ENCODE results near the gene MAP7D3.

MAP7D3 gene

GRCh38 chrX:136227948-136228838, 23.0 kb downstream of the MAP7D3 start:
- ChIA-PET CTCF (interaction anchor here (1.0 to 1.1 kb wide), 2 partner anchors 13 to 40 kb away, joined by 4 read pairs; no protein-coding TSS in a partner anchor), POLR2A (interaction anchor here (0.5 kb wide), 1 partner anchor 591 kb away, joined by 3 read pairs; no protein-coding TSS in a partner anchor)
- TF ChIP-seq CTCF (IDR thresholded peaks at IDR 0.05; ENCODE audit: control extremely low read depth, extremely low read depth, low read depth, missing control alignments), result no peak
- DNase-seq (ENCODE audit: extremely low spot score), result no peak

GRCh38 chrX:136227074-136227473, 24.1 kb downstream of the MAP7D3 start:
- CTCF ChIA-PET, result interaction anchor here (1.5 kb wide), 1 partner anchor 24 kb away, joined by 3 read pairs; no protein-coding TSS in a partner anchor
- POLR2A ChIA-PET, result no interaction called here
- no peak for DNase-seq (ENCODE audit: extremely low spot score)
- TF ChIP-seq CTCF (IDR thresholded peaks at IDR 0.05; ENCODE audit: control extremely low read depth, extremely low read depth, low read depth, missing control alignments), result no peak

DNA sequence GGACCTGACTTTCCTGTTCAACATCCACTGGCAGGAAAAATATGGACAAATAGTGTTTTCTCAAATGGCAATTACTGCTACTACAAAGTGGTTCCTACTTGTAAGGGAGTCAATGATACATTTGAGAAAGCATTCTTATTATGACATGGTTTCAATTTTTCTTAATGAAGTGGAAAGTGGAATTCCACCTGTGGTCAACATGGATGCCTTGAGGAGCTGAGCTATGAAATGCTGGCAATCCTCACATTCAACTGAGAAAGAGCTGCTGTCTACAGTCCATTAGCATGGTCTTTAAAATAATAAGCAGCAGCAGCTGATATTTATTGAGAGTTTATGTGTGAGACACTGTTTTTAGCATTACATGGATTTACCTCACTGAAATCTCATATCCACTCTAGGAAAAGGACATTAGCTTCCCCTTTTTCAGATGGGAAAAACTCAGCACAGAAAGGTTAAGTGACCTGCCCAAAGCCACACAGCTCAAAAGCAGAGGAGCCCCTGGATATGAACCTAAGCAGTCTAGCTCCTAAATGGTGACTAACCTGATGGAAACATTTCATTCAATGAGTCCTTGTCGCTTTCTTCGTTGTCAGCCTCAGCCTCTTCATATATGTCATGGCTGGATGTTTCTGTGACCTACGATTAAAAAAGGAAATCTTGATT, 29.2 kb downstream of the MAP7D3 start:
- ChIA-PET POLR2A (no interaction called here), CTCF (interaction anchor here (1.5 kb wide), 1 partner anchor 23 kb away, joined by 3 read pairs; no protein-coding TSS in a partner anchor)
- no peak for DNase-seq (ENCODE audit: extremely low spot score)
- no peak for TF ChIP-seq CTCF (IDR thresholded peaks at IDR 0.05; ENCODE audit: control extremely low read depth, extremely low read depth, low read depth, missing control alignments)

- DNase-seq (ENCODE audit: extremely low spot score), result no peak
- TF ChIP-seq CTCF (IDR thresholded peaks at IDR 0.05; ENCODE audit: control extremely low read depth, extremely low read depth, low read depth, missing control alignments), result no peak
- CTCF ChIA-PET, result interaction anchor here (1.5 kb wide), 1 partner anchor 24 kb away, joined by 3 read pairs; no protein-coding TSS in a partner anchor
- POLR2A ChIA-PET, result no interaction called here
Observed at GRCh38 chrX:136220951-136221350, 30.2 kb downstream of the MAP7D3 start.

DNA sequence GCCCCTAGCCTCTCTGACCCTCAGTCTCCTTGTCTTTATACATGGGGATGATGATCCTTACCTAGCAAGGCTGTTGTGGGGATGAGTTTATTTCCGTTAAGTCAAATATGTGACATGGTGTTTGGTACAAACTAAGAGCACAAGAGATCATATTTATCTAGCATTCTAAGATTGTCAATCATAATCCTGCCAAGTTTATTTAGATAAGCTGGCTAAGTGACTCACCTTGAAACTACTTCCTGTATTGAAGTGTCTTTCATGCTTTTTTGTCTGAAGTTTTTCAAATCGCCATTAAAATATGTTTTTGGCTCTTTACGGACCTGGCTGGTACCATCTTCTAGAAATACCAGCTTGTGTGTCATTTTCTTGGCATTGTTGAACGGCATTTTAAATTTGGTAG, 30.7 kb downstream of the MAP7D3 start:
- no peak for TF ChIP-seq CTCF (IDR thresholded peaks at IDR 0.05; ENCODE audit: control extremely low read depth, extremely low read depth, low read depth, missing control alignments)
- ChIA-PET POLR2A (no interaction called here), CTCF (interaction anchor here (1.5 kb wide), 1 partner anchor 24 kb away, joined by 3 read pairs; no protein-coding TSS in a partner anchor)
- no peak for DNase-seq (ENCODE audit: extremely low spot score)

DNA sequence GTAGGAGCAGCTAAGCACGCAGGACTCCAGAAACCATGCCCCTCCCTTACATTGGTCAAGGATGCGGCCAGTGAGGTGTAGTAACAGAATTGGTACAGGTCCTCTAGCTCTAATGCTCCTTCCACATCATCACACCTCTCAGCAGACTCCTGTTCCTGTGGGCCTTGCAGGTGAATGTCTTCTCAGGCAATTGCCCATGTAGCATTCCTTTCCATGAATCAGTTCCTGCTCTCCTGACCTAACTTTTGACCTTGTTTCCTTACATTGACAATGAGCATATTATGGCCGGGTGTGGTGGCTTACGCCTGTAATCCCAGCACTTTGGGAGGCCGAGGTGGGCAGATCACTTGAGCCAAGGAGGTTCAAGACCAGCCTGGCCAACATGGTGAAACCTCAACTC, 31.3 kb downstream of the MAP7D3 start:
- no peak for TF ChIP-seq CTCF (IDR thresholded peaks at IDR 0.05; ENCODE audit: control extremely low read depth, extremely low read depth, low read depth, missing control alignments)
- DNase-seq (ENCODE audit: extremely low spot score), result no peak
- POLR2A ChIA-PET, result no interaction called here
- CTCF ChIA-PET, result interaction anchor here (2.1 kb wide), 1 partner anchor 475 kb away, joined by 5 read pairs; no protein-coding TSS in a partner anchor
